Natural killer cell (primary cell): ENCODE measurements around the gene ZNF665. TPM values are rescaled to one million over a fixed set of nuclear protein-coding genes. Genes with fewer than 3 reads are reported as not detected.

ENCODE experiments used
- ATAC-seq, 3 donors: fragments of 150-1000 bp in 2 of 3; fragments of 200-7000 bp in 1 of 3; cut with Tn5 transposase; 1 replicate in 1 of 3; 2 replicates in 2 of 3; pipeline ENCODE4 v1.10.0; 2021; ENCODE audit warnings: mild to moderate bottlenecking in 2 of 3, moderate library complexity in 2 of 3
- DNase-seq, 2 donors: peaks; one replicate each; pipeline versions ENCODE4 v3.0.0 to v3.0.0-alpha.2; 2013 to 2021; ENCODE audit warnings: mixed read lengths in 1 of 2
- H3K27ac ChIP-seq: one replicate; pipeline ENCODE4 v1.5.1; 2013; ENCODE audit warnings: mild to moderate bottlenecking, low read length
- H3K27me3 ChIP-seq: one replicate; pipeline ENCODE4 v1.6.1; 2013; ENCODE audit warnings: low read length; ENCODE audit not compliant: control insufficient read depth, insufficient read depth
- H3K36me3 ChIP-seq: one replicate; pipeline ENCODE4 v1.6.1; 2013; ENCODE audit warnings: low read length; ENCODE audit not compliant: control insufficient read depth, insufficient read depth
- H3K4me1 ChIP-seq: one replicate; pipeline ENCODE4 v1.6.1; 2013; ENCODE audit warnings: low read length; ENCODE audit not compliant: control insufficient read depth, insufficient read depth
- H3K4me3 ChIP-seq: one replicate; pipeline ENCODE4 v1.5.1; 2013; ENCODE audit warnings: low read length
- H3K9me3 ChIP-seq: one replicate; pipeline ENCODE4 v1.6.1; 2013; ENCODE audit warnings: low read length; ENCODE audit not compliant: control insufficient read depth, insufficient read depth
- H3K27ac Mint-ChIP-seq, 2 donors: one replicate each; pipeline ENCODE4 v1.8.0; 2022; ENCODE audit warnings: mild to moderate bottlenecking in 2 of 2, mixed read lengths in 2 of 2, moderate library complexity in 1 of 2
- H3K27me3 Mint-ChIP-seq, 2 donors: one replicate each; pipeline ENCODE4 v1.8.0; 2022; ENCODE audit warnings: low read depth in 2 of 2, mixed read lengths in 2 of 2
- H3K36me3 Mint-ChIP-seq: one replicate; pipeline ENCODE4 v1.8.0; 2022; ENCODE audit warnings: mixed read lengths
- H3K4me1 Mint-ChIP-seq, 2 donors: one replicate each; pipeline ENCODE4 v1.8.0; 2022; ENCODE audit warnings: mixed read lengths in 2 of 2
- H3K4me3 Mint-ChIP-seq: one replicate; pipeline ENCODE4 v1.8.0; 2022; ENCODE audit warnings: mild to moderate bottlenecking, moderate library complexity, mixed read lengths
- H3K9me3 Mint-ChIP-seq, 2 donors: one replicate each; pipeline ENCODE4 v1.8.0; 2022; ENCODE audit warnings: mixed read lengths in 2 of 2
- WGBS: methylation state at CpG from one replicate; pipeline ENCODE4 v1.1.7; 2013; ENCODE audit warnings: missing lambda C conversion rate; ENCODE audit not compliant: insufficient coverage; 5-methylcytosine and 5-hydroxymethylcytosine counted together
- intact Hi-C: fragments of 100-400 bp; cut with micrococcal nuclease; formaldehyde crosslinking; loops from one replicate; pipeline ENCODE4 v1.14.2; 2022
- total RNA-seq, 4 donors: library from RNA; stranded (reverse); fragments of 120-200 nt in 1 of 4; gene quantifications; one replicate each; pipeline versions ENCODE4 v1.2.3 to v1.2.4, GENCODE V29; 2013 to 2022
- TF ChIP-seq, protein P1 (sequence below): fragments of 200-600 bp; IDR thresholded peaks from one replicate; pipeline ENCODE4 v1.8.0; 2022; ENCODE audit warnings: antibody characterized with exemption

The ZNF665 gene
- total RNA-seq, 3 donors from 2014 or later (not counting 1 experiment from before 2014, with no cell fraction given): 3.4 to 5.3 (median 4.9) TPM

DNA sequence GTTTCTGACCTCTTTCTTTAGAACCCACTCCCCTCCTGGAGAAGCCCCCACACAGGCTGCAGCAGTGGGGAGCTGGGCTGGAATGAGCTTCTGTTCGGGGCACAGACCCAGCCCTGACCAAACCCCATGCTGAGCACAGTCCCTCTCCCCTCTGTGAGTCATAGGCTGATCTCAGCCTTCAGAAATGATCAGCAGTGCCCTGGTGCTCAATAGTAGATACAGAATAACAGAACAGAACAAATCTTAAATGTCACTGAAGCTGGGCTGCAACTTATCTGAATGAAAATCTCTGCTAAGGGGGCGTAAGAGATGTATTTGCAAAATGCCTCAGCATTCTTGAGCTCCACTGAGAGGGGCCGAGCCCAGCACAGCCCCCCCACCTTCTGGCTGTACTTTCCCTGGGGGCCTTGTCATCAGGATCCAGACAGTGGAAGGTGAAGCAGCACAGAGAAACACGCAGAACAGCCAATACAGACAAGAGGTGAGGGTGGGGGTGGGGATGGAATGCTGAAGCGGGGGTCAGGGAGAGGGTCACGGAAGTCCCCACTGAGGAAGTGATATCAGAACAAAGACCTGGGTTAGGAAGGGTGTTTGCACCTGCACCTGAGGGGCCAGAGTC is 9.9 kb downstream of the ZNF665 start:
- no peaks in the 10 kb centered on the region for H3K4me1 Mint-ChIP-seq
- DNase-seq (no peak), ATAC-seq (no peak)
- no peak overlapping the region for H3K27ac Mint-ChIP-seq
- no peaks in the 10 kb centered on the region for H3K4me1 ChIP-seq
- no peaks in the 10 kb centered on the region for H3K9me3 Mint-ChIP-seq
- no peak overlapping the region for H3K4me3 Mint-ChIP-seq
- H3K27me3 ChIP-seq: no peaks in the 10 kb centered on the region
- no peak overlapping the region for H3K4me3 ChIP-seq
- H3K36me3 Mint-ChIP-seq: no peaks in the 10 kb centered on the region
- no peak overlapping the region for H3K27ac ChIP-seq
- TF ChIP-seq, protein P1, sequence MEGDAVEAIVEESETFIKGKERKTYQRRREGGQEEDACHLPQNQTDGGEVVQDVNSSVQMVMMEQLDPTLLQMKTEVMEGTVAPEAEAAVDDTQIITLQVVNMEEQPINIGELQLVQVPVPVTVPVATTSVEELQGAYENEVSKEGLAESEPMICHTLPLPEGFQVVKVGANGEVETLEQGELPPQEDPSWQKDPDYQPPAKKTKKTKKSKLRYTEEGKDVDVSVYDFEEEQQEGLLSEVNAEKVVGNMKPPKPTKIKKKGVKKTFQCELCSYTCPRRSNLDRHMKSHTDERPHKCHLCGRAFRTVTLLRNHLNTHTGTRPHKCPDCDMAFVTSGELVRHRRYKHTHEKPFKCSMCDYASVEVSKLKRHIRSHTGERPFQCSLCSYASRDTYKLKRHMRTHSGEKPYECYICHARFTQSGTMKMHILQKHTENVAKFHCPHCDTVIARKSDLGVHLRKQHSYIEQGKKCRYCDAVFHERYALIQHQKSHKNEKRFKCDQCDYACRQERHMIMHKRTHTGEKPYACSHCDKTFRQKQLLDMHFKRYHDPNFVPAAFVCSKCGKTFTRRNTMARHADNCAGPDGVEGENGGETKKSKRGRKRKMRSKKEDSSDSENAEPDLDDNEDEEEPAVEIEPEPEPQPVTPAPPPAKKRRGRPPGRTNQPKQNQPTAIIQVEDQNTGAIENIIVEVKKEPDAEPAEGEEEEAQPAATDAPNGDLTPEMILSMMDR: no peak
- WGBS: 97% methylated on average over 6 of the region's 6 CpGs
- H3K27me3 Mint-ChIP-seq: no peaks in the 10 kb centered on the region
- peaks cover 4% of the 10 kb centered on the region for H3K9me3 ChIP-seq
- intact Hi-C loops: no loop called here
- H3K36me3 ChIP-seq: peaks cover 6% of the 10 kb centered on the region

DNA sequence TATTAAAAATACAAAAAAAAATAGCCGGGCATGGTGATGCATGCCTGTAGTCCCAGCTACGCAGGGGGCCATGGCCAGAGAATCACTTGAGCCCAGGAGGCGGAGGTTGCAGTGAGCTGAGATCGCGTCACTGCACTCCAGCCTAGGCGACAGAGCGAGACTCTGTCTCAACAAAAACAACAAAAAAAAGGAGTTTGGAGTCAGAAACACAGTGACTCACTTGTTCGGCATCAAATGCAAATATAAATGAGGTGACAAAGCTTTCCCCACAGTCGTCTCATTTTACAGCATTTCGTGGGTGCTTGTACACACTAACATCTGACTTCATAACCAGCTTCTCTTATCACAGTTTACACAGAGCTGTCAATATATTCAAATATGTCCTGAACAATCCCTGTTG is 11.0 kb downstream of the ZNF665 start:
- H3K27me3 Mint-ChIP-seq: no peaks in the 10 kb centered on the region
- no peaks in the 10 kb centered on the region for H3K9me3 Mint-ChIP-seq
- H3K4me1 Mint-ChIP-seq: no peaks in the 10 kb centered on the region
- Histone ChIP-seq H3K9me3 (peaks cover 4% of the 10 kb centered on the region), H3K4me1 (no peaks in the 10 kb centered on the region), H3K4me3 (no peak overlapping the region), H3K36me3 (peaks cover 6% of the 10 kb centered on the region), H3K27me3 (no peaks in the 10 kb centered on the region), H3K27ac (no peak overlapping the region)
- no peak for DNase-seq
- no peak overlapping the region for H3K4me3 Mint-ChIP-seq
- TF ChIP-seq, protein P1: no peak
- 96% methylated on average over 10 of the region's 10 CpGs for WGBS
- H3K36me3 Mint-ChIP-seq: no peaks in the 10 kb centered on the region
- intact Hi-C loops: no loop called here
- H3K27ac Mint-ChIP-seq: no peak overlapping the region
- ATAC-seq: no peak

DNA sequence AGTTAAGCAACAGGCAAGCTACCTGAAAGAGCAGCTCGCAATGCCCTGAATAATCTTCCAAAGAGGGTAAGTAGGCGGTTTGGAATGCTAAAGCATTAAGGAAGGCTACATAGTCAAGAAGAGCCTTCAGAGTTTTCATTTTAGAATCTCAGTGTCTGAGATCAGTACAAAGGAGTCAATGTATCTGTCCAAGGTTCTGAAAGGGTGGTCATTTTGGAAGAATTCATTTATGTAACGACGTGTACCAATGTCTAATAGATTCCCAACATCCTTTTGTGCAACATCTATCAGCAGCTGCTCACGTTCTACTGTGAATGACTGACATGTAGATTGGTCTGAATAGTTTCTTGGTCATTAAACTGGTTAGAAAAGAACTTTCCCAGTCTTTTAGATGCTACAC is 15.2 kb downstream of the ZNF665 start:
- Mint-ChIP-seq H3K4me1 (no peaks in the 10 kb centered on the region), H3K27ac (no peak overlapping the region), H3K4me3 (no peak overlapping the region), H3K36me3 (peaks cover 17% of the 10 kb centered on the region), H3K27me3 (no peaks in the 10 kb centered on the region), H3K9me3 (peaks cover 2 to 5% of the 10 kb centered on the region in 2 donors)
- Histone ChIP-seq H3K27me3 (no peaks in the 10 kb centered on the region), H3K4me1 (no peaks in the 10 kb centered on the region), H3K36me3 (peaks cover 4% of the 10 kb centered on the region), H3K27ac (no peak overlapping the region), H3K4me3 (no peak overlapping the region), H3K9me3 (peaks cover 7% of the 10 kb centered on the region)
- DNase-seq: no peak
- no peak for ATAC-seq
- TF ChIP-seq, protein P1: no peak
- intact Hi-C loops: no loop called here
- 93% methylated on average over 5 of the region's 5 CpGs for WGBS

DNA sequence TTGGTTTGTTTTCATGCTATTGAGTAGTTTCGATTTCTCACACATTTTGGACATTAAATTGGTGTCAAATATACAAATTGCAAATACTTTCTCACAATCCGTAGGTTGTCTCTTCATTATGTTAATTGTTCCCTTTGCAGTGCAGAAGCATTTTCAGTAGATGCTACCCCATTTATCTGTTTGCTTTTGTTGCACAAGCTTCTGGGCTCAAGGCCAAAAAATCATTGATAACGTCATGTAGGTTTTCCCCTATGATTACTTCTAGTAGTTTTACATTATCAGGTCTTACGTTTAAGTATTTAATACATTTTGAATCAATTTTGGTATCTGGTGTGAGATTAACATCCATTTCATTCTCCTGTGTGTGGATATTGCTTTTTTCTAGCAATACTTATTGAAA is 20.3 kb downstream of the ZNF665 start:
- DNase-seq (no peak), ATAC-seq (no peak)
- H3K27ac Mint-ChIP-seq: no peak overlapping the region
- peaks cover 11% of the 10 kb centered on the region for H3K9me3 ChIP-seq
- no peaks in the 10 kb centered on the region for H3K36me3 ChIP-seq
- H3K27me3 ChIP-seq: no peaks in the 10 kb centered on the region
- TF ChIP-seq, protein P1: no peak
- peaks cover 25% of the 10 kb centered on the region for H3K36me3 Mint-ChIP-seq
- peaks cover 2 to 8% of the 10 kb centered on the region in 2 donors for H3K9me3 Mint-ChIP-seq
- H3K4me1 Mint-ChIP-seq: no peaks in the 10 kb centered on the region
- H3K27me3 Mint-ChIP-seq: no peaks in the 10 kb centered on the region
- H3K4me3 ChIP-seq: no peak overlapping the region
- WGBS: 100% methylated on average over 1 of the region's 4 CpGs
- intact Hi-C loops: no loop called here
- H3K4me1 ChIP-seq: no peaks in the 10 kb centered on the region
- no peak overlapping the region for H3K27ac ChIP-seq
- H3K4me3 Mint-ChIP-seq: no peak overlapping the region
